Measurements from ENCODE around the gene DTNB.
"Not testable (repeated sequence)": the region's sequence is repeated elsewhere in the genome, so short reads cannot be mapped to it uniquely, and the experiment has no call there.

DTNB gene

GRCh38 chr2:25642298-25642697 is 31.1 kb downstream of the DTNB start:
- Histone ChIP-seq H4K20me1 (no peaks in the 10 kb centered on the region), H3K4me1 (no peaks in the 10 kb centered on the region), H3K9me3 (replicated peaks in 1 of 11) (peaks cover 0 to 5% (median 0%) of the 10 kb centered on the region in 11 experiments; a peak in 2 of 22 replicates), H3K36me3 (peaks cover 0 to 23% (median 14%) of the 10 kb centered on the region in 11 experiments; a peak in 10 of 22 replicates), H3K27me3 (no peaks in the 10 kb centered on the region), H3K27ac (no peak overlapping the region), H3K4me2 (no peak overlapping the region), H3K4me3 (no peak overlapping the region), H3K9ac (no peak overlapping the region)
- no peak for TF ChIP-seq Cebpa-rat (IDR thresholded peaks at IDR 0.05)

GRCh38 chr2:25639696-25640095 is 33.7 kb downstream of the DTNB start:
- H3K27ac ChIP-seq = no peak overlapping the region
- no peaks in the 10 kb centered on the region for H3K4me1 ChIP-seq
- H3K27me3 ChIP-seq = no peaks in the 10 kb centered on the region

GRCh38 chr2:25639131-25639530 is 34.2 kb downstream of the DTNB start:
- no peaks in the 10 kb centered on the region for H3K4me1 ChIP-seq
- no peaks in the 10 kb centered on the region for H3K27me3 ChIP-seq
- peaks cover 0 to 10% (median 4%) of the 10 kb centered on the region in 11 experiments; a peak in 6 of 22 replicates for H3K9me3 ChIP-seq (replicated peaks in 1 of 11)
- no peak overlapping the region for H3K27ac ChIP-seq
- H3K4me3 ChIP-seq = no peak overlapping the region
- no peak overlapping the region for H3K9ac ChIP-seq
- H3K36me3 ChIP-seq = peaks cover 0 to 21% (median 9%) of the 10 kb centered on the region in 11 experiments; a peak in 11 of 22 replicates
- no peaks in the 10 kb centered on the region for H4K20me1 ChIP-seq
- no peak overlapping the region for H3K4me2 ChIP-seq
- no peak for TF ChIP-seq Cebpa-rat (IDR thresholded peaks at IDR 0.05)

More at GRCh38 chr2:25639696-25640095, 33.7 kb downstream of the DTNB start:
- H3K4me2 ChIP-seq = no peak overlapping the region
- peaks cover 0 to 10% (median 4%) of the 10 kb centered on the region in 11 experiments; a peak in 6 of 22 replicates for H3K9me3 ChIP-seq (replicated peaks in 1 of 11)
- peaks cover 0 to 26% (median 13%) of the 10 kb centered on the region in 11 experiments; a peak in 11 of 22 replicates for H3K36me3 ChIP-seq
- no peak overlapping the region for H3K9ac ChIP-seq
- H4K20me1 ChIP-seq = no peaks in the 10 kb centered on the region
- TF ChIP-seq Cebpa-rat (IDR thresholded peaks at IDR 0.05) = no peak
- H3K4me3 ChIP-seq = no peak overlapping the region

- no peak overlapping the region for H3K4me2 ChIP-seq
- H3K9ac ChIP-seq = no peak overlapping the region
- no peak overlapping the region for H3K27ac ChIP-seq
- peaks cover 0 to 15% (median 7%) of the 10 kb centered on the region in 11 experiments; a peak in 9 of 22 replicates for H3K9me3 ChIP-seq (replicated peaks in 1 of 11)
- no peak for TF ChIP-seq Cebpa-rat (IDR thresholded peaks at IDR 0.05)
- H3K4me1 ChIP-seq = no peaks in the 10 kb centered on the region
- H3K27me3 ChIP-seq = no peaks in the 10 kb centered on the region
- no peak overlapping the region for H3K4me3 ChIP-seq
- H3K36me3 ChIP-seq = peaks cover 0 to 18% (median 6%) of the 10 kb centered on the region in 11 experiments; a peak in 8 of 22 replicates
- no peaks in the 10 kb centered on the region for H4K20me1 ChIP-seq
Measured at GRCh38 chr2:25635797-25636196, 37.6 kb downstream of the DTNB start.

- not testable (repeated sequence) for H3K4me2 ChIP-seq, H3K36me3 ChIP-seq, H3K4me1 ChIP-seq
Measured at GRCh38 chr2:25633801-25634200, 39.6 kb downstream of the DTNB start.

GRCh38 chr2:25632396-25632795 is 41.0 kb downstream of the DTNB start:
- H3K9me3 ChIP-seq (replicated peaks in 1 of 11) = peaks cover 0 to 13% (median 7%) of the 10 kb centered on the region in 11 experiments; a peak in 9 of 22 replicates
- no peaks in the 10 kb centered on the region for H4K20me1 ChIP-seq
- no peak overlapping the region for H3K4me3 ChIP-seq
- H3K27me3 ChIP-seq = no peaks in the 10 kb centered on the region
- no peak overlapping the region for H3K4me2 ChIP-seq
- no peaks in the 10 kb centered on the region for H3K4me1 ChIP-seq
- H3K9ac ChIP-seq = no peak overlapping the region
- H3K27ac ChIP-seq = no peak overlapping the region
- H3K36me3 ChIP-seq = peaks cover 6 to 22% (median 12%) of the 10 kb centered on the region in 11 experiments; a peak in 20 of 22 replicates
- TF ChIP-seq Cebpa-rat (IDR thresholded peaks at IDR 0.05) = no peak

More at GRCh38 chr2:25633801-25634200, 39.6 kb downstream of the DTNB start:
- H3K9ac ChIP-seq, H3K27me3 ChIP-seq, H3K4me3 ChIP-seq, H3K27ac ChIP-seq, H4K20me1 ChIP-seq: not testable (repeated sequence)
- peaks cover 0 to 15% (median 7%) of the 10 kb centered on the region in 11 experiments; a peak in 9 of 22 replicates for H3K9me3 ChIP-seq (replicated peaks in 1 of 11)

- no peaks in the 10 kb centered on the region for H3K9me3 ChIP-seq (replicated peaks in 1 of 11)
- no peak for TF ChIP-seq Cebpa-rat (IDR thresholded peaks at IDR 0.05)
- peaks cover 31 to 68% (median 48%) of the 10 kb centered on the region in 11 experiments for H3K36me3 ChIP-seq
- no peaks in the 10 kb centered on the region for H4K20me1 ChIP-seq
- no peak overlapping the region for H3K4me3 ChIP-seq
- no peaks in the 10 kb centered on the region for H3K27me3 ChIP-seq
- no peaks in the 10 kb centered on the region for H3K4me1 ChIP-seq
- H3K9ac ChIP-seq = no peak overlapping the region
- no peak overlapping the region for H3K27ac ChIP-seq
- no peak overlapping the region for H3K4me2 ChIP-seq
Measured at GRCh38 chr2:25624635-25625034, 48.7 kb downstream of the DTNB start.

GRCh38 chr2:25623361-25623760 is 50.0 kb downstream of the DTNB start:
- H3K27ac ChIP-seq = no peak overlapping the region
- H3K27me3 ChIP-seq = no peaks in the 10 kb centered on the region
- H3K9ac ChIP-seq = no peak overlapping the region
- H4K20me1 ChIP-seq = no peaks in the 10 kb centered on the region
- no peak overlapping the region for H3K4me2 ChIP-seq
- H3K4me1 ChIP-seq = no peaks in the 10 kb centered on the region
- TF ChIP-seq Cebpa-rat (IDR thresholded peaks at IDR 0.05) = no peak
- H3K4me3 ChIP-seq = no peak overlapping the region
- H3K36me3 ChIP-seq = peaks cover 31 to 64% (median 47%) of the 10 kb centered on the region in 11 experiments
- no peaks in the 10 kb centered on the region for H3K9me3 ChIP-seq (replicated peaks in 1 of 11)

GRCh38 chr2:25620711-25621110 is 52.7 kb downstream of the DTNB start:
- TF ChIP-seq Cebpa-rat (IDR thresholded peaks at IDR 0.05) = no peak
- Histone ChIP-seq H3K4me1 (no peaks in the 10 kb centered on the region; a peak in 1 of 20 replicates), H3K27me3 (no peaks in the 10 kb centered on the region), H3K36me3 (peaks cover 8 to 38% (median 21%) of the 10 kb centered on the region in 11 experiments), H3K9me3 (replicated peaks in 1 of 11) (no peaks in the 10 kb centered on the region), H4K20me1 (no peaks in the 10 kb centered on the region), H3K4me2 (no peak overlapping the region), H3K4me3 (no peak overlapping the region), H3K27ac (no peak overlapping the region), H3K9ac (no peak overlapping the region)

GRCh38 chr2:25620077-25620476 is 53.3 kb downstream of the DTNB start:
- H3K4me3 ChIP-seq = no peak overlapping the region
- H3K27me3 ChIP-seq = no peaks in the 10 kb centered on the region
- H4K20me1 ChIP-seq = no peaks in the 10 kb centered on the region
- H3K4me2 ChIP-seq = no peak overlapping the region
- H3K4me1 ChIP-seq = no peaks in the 10 kb centered on the region; a peak in 1 of 20 replicates
- H3K9ac ChIP-seq = no peak overlapping the region
- no peaks in the 10 kb centered on the region for H3K9me3 ChIP-seq (replicated peaks in 1 of 11)
- peaks cover 5 to 31% (median 17%) of the 10 kb centered on the region in 11 experiments; a peak in 15 of 22 replicates for H3K36me3 ChIP-seq
- H3K27ac ChIP-seq = no peak overlapping the region
- TF ChIP-seq Cebpa-rat (IDR thresholded peaks at IDR 0.05) = no peak
